Measurements from ENCODE around the gene RNF213.

Gene RNF213

DNA sequence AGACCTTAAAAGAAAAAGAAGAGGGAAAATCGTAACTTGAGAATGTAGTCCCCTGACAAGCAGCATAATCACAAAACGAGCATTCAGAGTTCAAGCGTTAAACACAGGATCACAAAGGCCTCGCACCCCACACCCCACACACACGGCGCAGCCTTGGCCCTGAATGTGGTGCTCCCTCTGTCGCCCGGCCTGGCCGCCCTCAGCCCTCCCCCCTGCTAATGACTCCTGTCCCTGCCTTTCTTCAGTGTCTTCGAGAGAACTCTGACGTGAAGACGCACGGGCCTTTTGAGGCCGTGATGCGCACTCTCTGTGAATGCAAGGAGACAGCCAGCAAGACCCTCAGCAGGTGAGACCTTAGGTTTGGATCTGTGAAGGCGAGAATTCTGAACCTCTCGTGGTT, 106.9 kb downstream of the RNF213 start:
- TF ChIP-seq, protein P1, sequence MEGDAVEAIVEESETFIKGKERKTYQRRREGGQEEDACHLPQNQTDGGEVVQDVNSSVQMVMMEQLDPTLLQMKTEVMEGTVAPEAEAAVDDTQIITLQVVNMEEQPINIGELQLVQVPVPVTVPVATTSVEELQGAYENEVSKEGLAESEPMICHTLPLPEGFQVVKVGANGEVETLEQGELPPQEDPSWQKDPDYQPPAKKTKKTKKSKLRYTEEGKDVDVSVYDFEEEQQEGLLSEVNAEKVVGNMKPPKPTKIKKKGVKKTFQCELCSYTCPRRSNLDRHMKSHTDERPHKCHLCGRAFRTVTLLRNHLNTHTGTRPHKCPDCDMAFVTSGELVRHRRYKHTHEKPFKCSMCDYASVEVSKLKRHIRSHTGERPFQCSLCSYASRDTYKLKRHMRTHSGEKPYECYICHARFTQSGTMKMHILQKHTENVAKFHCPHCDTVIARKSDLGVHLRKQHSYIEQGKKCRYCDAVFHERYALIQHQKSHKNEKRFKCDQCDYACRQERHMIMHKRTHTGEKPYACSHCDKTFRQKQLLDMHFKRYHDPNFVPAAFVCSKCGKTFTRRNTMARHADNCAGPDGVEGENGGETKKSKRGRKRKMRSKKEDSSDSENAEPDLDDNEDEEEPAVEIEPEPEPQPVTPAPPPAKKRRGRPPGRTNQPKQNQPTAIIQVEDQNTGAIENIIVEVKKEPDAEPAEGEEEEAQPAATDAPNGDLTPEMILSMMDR (IDR thresholded peaks at IDR 0.05; ENCODE audit: extremely low read depth, missing control alignments) = no peak
- no peak for DNase-seq (ENCODE audit: low spot score)

DNA sequence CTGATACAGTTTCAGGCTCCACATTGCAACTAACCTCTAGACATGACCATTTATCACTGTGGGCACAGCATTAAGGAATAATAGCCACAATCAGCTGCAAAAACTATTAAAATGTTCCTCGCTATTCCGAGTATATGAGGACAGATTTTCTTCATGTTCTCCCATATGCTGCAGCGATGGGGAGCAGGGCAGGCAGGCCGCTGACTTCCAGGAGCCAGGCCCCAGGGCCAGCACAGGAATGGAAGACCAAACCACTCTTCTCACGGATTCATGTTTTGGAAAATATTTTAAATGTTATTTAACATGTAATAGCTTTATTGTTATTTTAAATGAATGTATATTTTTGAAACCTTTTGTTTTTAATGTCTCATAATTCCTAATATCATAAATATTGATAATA, 110.5 kb downstream of the RNF213 start:
- TF ChIP-seq, protein P1 (IDR thresholded peaks at IDR 0.05; ENCODE audit: extremely low read depth, missing control alignments) = no peak
- no peak for DNase-seq (ENCODE audit: low spot score)

DNA sequence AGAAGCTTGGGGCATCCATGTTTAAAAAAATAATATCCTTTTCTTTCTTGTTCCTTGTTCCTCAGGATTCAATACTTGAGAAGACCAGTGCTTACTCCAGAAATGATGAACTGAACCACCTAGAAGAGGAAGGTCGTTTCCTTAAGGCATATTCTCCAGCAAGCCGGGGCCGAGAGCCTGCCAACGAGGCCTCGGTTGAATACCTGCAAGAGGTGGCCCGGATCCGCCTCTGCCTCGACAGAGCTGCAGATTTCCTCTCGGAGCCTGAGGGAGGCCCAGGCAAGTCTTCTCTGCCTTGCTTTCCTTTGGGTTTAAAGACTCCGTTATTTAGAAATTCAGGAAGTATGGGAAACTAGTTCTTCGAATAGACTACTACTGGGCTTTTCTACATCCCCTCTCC, 111.8 kb downstream of the RNF213 start:
- TF ChIP-seq, protein P1 (IDR thresholded peaks at IDR 0.05; ENCODE audit: extremely low read depth, missing control alignments) = no peak
- DNase-seq (ENCODE audit: low spot score) = no peak

DNA sequence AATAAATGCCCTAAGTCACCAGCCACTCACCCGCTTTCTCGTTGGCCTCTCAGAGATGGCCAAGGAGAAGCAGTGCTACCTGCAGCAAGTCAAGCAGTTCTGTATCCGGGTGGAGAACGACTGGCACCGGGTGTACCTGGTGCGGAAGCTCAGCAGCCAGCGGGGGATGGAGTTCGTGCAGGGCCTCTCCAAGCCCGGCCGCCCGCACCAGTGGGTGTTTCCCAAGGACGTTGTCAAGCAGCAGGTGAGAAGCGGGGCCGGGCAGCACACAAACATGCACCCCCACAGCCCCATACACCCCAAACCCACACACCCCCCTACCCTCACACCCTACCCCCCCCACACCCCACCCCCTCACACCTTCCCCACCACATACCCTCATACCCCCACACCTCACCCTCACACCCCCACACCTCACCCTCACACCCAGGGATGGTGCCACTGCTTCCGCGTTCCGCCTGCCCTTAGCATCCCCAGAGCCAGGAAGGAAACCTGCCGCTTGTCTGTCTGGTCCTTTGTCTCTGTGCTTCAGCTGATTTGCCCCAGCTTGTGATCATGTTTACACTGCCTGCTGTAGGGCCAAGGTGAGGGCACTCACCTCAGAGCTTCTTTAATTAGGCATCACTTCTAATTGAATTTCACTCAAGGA, 112.4 kb downstream of the RNF213 start:
- no peak for DNase-seq (ENCODE audit: low spot score)
- TF ChIP-seq, protein P1 (IDR thresholded peaks at IDR 0.05; ENCODE audit: extremely low read depth, missing control alignments) = no peak

DNA sequence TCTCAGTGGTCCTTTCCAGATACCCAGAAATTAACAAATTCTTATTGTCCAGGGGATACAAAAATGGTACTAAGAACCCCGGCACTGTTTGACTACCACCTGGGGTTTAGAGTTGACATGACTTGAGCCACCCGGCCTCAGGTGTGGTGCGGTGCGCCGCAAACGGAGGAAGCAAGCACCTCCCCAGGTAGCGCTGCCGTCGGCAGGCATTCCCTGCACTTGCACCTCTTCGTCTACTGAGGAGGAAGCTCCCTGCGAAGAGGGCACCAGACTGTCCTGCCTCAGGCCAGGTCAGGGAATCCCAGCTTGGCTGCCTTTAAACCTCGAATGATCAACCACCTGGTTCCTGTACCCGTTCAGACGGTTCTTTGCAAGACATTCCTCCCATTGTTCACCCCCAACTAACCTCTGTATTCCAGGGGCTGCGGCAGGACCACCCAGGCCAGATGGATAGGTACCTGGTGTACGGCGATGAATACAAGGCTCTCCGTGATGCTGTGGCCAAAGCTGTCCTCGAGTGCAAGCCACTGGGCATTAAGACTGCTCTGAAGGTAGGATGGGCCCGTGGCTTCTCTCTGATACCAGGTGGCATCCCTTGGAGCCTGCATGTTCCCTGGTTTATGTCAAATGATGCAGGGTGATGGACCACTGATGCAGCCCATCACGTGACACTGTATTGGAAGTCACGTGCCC, 113.5 kb downstream of the RNF213 start:
- no peak for DNase-seq (ENCODE audit: low spot score)
- TF ChIP-seq, protein P1 (IDR thresholded peaks at IDR 0.05; ENCODE audit: extremely low read depth, missing control alignments) = no peak

DNA sequence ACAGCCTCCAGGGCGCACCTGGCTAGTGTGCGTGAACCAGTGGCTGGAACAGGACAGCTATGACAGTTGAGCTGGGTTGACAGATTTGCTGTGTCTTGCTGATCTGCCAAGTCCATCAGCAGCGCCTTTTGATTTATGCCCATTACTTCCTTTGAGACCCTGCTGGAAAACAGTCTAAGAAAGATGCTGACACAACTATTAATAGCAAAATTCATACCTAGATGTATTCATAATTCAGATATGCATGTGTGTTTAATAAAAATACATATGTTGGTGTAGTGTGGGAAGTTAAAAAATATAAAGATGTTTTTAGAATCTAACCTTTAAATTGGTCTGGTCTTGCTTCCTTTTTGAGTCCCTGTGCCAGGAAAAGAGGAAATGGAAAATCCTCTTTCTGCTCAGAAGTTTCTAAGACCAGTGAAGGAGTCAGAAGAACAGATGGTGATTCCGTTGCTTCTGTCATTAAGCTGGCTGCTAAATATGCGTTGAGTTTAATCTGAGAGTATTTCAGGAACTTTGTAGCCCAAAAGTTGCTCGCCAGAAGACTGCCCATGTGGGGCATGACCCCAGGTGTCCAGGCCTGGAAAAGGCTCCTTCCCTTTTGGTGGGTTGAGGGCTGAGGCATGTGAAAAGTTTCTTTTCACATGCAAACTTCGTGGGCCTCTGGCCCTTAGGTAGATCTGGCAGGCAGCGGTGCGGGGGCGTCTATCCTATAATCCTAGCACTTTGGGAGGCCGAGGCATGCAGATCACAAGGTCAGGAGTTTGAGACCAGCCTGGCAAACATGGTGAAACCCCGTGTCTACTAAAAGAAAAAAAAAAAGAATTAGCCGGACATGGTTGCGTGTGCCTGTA, 114.3 kb downstream of the RNF213 start:
- no peak for DNase-seq (ENCODE audit: low spot score)
- TF ChIP-seq, protein P1 (IDR thresholded peaks at IDR 0.05; ENCODE audit: extremely low read depth, missing control alignments) = no peak

DNA sequence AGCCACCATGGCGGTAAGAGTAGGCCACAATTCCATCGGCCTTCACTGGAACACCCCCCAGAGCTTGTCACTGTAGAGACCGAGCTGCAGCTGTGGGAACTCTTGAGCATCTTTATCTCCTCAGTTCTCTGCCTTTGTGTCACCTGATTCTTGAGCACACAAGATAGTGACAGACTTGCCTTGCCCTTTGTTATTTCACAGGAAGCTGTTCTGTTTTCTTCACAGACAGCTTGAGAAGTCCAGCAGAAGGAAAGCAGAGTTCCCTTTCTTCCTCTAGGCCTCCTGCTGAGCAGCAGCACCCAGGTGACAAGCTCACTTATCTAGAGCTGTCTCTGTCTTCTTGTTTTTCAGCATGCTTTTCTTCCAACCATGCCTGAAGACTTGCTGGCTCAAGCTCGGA, 115.9 kb downstream of the RNF213 start:
- no peak for DNase-seq (ENCODE audit: low spot score)
- TF ChIP-seq, protein P1 (IDR thresholded peaks at IDR 0.05; ENCODE audit: extremely low read depth, missing control alignments) = no peak

Data from GM20000 (cell line).